ENCODE measurements around the gene CMTR1.

The CMTR1 gene

GRCh38 chr6:37504024-37504423, 71.0 kb downstream of the CMTR1 start:
- no peaks in the 10 kb centered on the region for H3K27me3 ChIP-seq (ENCODE audit: control insufficient read depth, insufficient read depth, low read length)
- no peak overlapping the region for H3K27ac ChIP-seq
- H3K4me3 ChIP-seq (ENCODE audit: low read depth, low read length), result no peak overlapping the region
- H3K79me2 ChIP-seq, result peaks cover 2% of the 10 kb centered on the region
- no peak for TF ChIP-seq CTCF (IDR thresholded peaks at IDR 0.05)
- no peak overlapping the region for H3K9ac ChIP-seq
- no peak overlapping the region for H3K4me2 ChIP-seq (ENCODE audit: low read length)
- no peaks in the 10 kb centered on the region for H3K9me3 ChIP-seq (ENCODE audit: control insufficient read depth, low read length)
- H2AFZ ChIP-seq, result no peak overlapping the region
- H3K36me3 ChIP-seq (ENCODE audit: control insufficient read depth, insufficient read depth, low read length), result no peaks in the 10 kb centered on the region
- H3K4me1 ChIP-seq, result no peaks in the 10 kb centered on the region

- no peaks in the 10 kb centered on the region for H3K4me1 ChIP-seq
- H3K79me2 ChIP-seq, result no peaks in the 10 kb centered on the region
Observed at GRCh38 chr6:37506479-37506878, 73.5 kb downstream of the CMTR1 start.

DNA sequence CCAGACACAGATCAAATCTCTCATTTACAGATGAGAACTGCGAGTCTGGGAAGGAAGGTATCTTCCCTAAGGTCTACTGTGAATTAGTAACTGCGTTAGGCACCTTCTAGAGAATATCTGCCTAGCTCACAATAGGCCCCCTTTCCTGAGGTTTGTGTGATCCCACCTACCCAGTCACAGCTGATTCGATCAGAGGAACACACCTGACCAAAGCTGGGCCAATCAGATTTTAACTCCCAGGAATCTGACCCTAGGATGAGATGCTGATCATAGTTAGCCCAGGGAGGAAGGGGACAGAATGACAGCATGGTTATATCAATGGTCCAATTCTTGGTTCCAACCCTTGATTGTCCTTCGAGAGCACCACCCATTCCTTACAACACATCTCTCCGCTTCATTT, 74.1 kb downstream of the CMTR1 start:
- H3K36me3 ChIP-seq (ENCODE audit: control insufficient read depth, insufficient read depth, low read length), result no peaks in the 10 kb centered on the region
- no peaks in the 10 kb centered on the region for H3K27me3 ChIP-seq (ENCODE audit: control insufficient read depth, insufficient read depth, low read length)
- H3K9me3 ChIP-seq (ENCODE audit: control insufficient read depth, low read length), result no peaks in the 10 kb centered on the region
- no peak overlapping the region for H3K27ac ChIP-seq
- no peak for TF ChIP-seq CTCF (IDR thresholded peaks at IDR 0.05)
- H2AFZ ChIP-seq, result no peak overlapping the region
- no peak overlapping the region for H3K4me3 ChIP-seq (ENCODE audit: low read depth, low read length)
- H3K4me1 ChIP-seq, result no peaks in the 10 kb centered on the region
- no peak overlapping the region for H3K9ac ChIP-seq
- no peak overlapping the region for H3K4me2 ChIP-seq (ENCODE audit: low read length)
- H3K79me2 ChIP-seq, result no peaks in the 10 kb centered on the region

More at GRCh38 chr6:37506479-37506878, 73.5 kb downstream of the CMTR1 start:
- no peaks in the 10 kb centered on the region for H3K27me3 ChIP-seq (ENCODE audit: control insufficient read depth, insufficient read depth, low read length)
- no peak overlapping the region for H3K4me3 ChIP-seq (ENCODE audit: low read depth, low read length)
- H3K36me3 ChIP-seq (ENCODE audit: control insufficient read depth, insufficient read depth, low read length), result no peaks in the 10 kb centered on the region
- H3K27ac ChIP-seq, result no peak overlapping the region
- H2AFZ ChIP-seq, result no peak overlapping the region
- H3K9ac ChIP-seq, result no peak overlapping the region
- H3K9me3 ChIP-seq (ENCODE audit: control insufficient read depth, low read length), result no peaks in the 10 kb centered on the region
- H3K4me2 ChIP-seq (ENCODE audit: low read length), result no peak overlapping the region
- no peak for TF ChIP-seq CTCF (IDR thresholded peaks at IDR 0.05)

- no peaks in the 10 kb centered on the region for H3K4me1 ChIP-seq
- no peak overlapping the region for H3K4me2 ChIP-seq (ENCODE audit: low read length)
- H3K4me3 ChIP-seq (ENCODE audit: low read depth, low read length), result no peak overlapping the region
- H3K27ac ChIP-seq, result no peak overlapping the region
- H3K9ac ChIP-seq, result no peak overlapping the region
- H3K79me2 ChIP-seq, result no peaks in the 10 kb centered on the region
- no peak overlapping the region for H2AFZ ChIP-seq
- H3K27me3 ChIP-seq (ENCODE audit: control insufficient read depth, insufficient read depth, low read length), result no peaks in the 10 kb centered on the region
- no peaks in the 10 kb centered on the region for H3K36me3 ChIP-seq (ENCODE audit: control insufficient read depth, insufficient read depth, low read length)
- no peak for TF ChIP-seq CTCF (IDR thresholded peaks at IDR 0.05)
- H3K9me3 ChIP-seq (ENCODE audit: control insufficient read depth, low read length), result no peaks in the 10 kb centered on the region
Observed at GRCh38 chr6:37507690-37508421, 74.8 kb downstream of the CMTR1 start.

GRCh38 chr6:37511201-37511600, 78.2 kb downstream of the CMTR1 start:
- Histone ChIP-seq H3K4me1 (peaks cover 7% of the 10 kb centered on the region), H3K4me2 (ENCODE audit: low read length) (no peak overlapping the region), H3K27me3 (ENCODE audit: control insufficient read depth, insufficient read depth, low read length) (no peaks in the 10 kb centered on the region), H3K36me3 (ENCODE audit: control insufficient read depth, insufficient read depth, low read length) (no peaks in the 10 kb centered on the region), H3K4me3 (ENCODE audit: low read depth, low read length) (no peak overlapping the region), H2AFZ (no peak overlapping the region), H3K27ac (no peak overlapping the region), H3K9ac (no peak overlapping the region), H3K9me3 (ENCODE audit: control insufficient read depth, low read length) (no peaks in the 10 kb centered on the region), H3K79me2 (no peaks in the 10 kb centered on the region)
- no peak for TF ChIP-seq CTCF (IDR thresholded peaks at IDR 0.05)

Data from parathyroid adenoma (tissue), 2 donors.